Measurements from ENCODE around the gene CCDC141. TPM values are rescaled to one million over a fixed set of nuclear protein-coding genes. Genes with fewer than 3 reads are reported as not detected.

Gene CCDC141
- total and polyA plus RNA-seq, 7 donors: under 0.01 to 8.6 (median 3.8) TPM; not detected in 1

- Histone ChIP-seq H3K36me3 (no peaks in the 10 kb centered on the region), H3K27me3 (no peaks in the 10 kb centered on the region), H3K27ac (no peak overlapping the region), H3K9me3 (no peaks in the 10 kb centered on the region), H3K4me1 (peaks cover 0 to under 1% (median under 1%) of the 10 kb centered on the region in 4 donors), H3K4me3 (no peak overlapping the region)
- intact Hi-C loops (cut with DNase I): no loop called here
- TF ChIP-seq POLR2AphosphoS5 (IDR thresholded peaks at IDR 0.05): no peak
- TF ChIP-seq EP300 (IDR thresholded peaks at IDR 0.05): no peak
- TF ChIP-seq POLR2A (IDR thresholded peaks at IDR 0.05): no peak
- no peak for TF ChIP-seq CTCF (IDR thresholded peaks at IDR 0.05)
- no peak for DNase-seq
- 74 to 79% methylated on average over 3 of the region's 3 CpGs for WGBS, 2 donors
Observed at GRCh38 chr2:179044500-179044899, 5.4 kb downstream of the CCDC141 start.

GRCh38 chr2:179037807-179038206 lies 12.1 kb downstream of the CCDC141 start:
- Histone ChIP-seq H3K4me3 (no peak overlapping the region), H3K27ac (no peak overlapping the region), H3K36me3 (no peaks in the 10 kb centered on the region), H3K27me3 (no peaks in the 10 kb centered on the region), H3K9me3 (no peaks in the 10 kb centered on the region), H3K4me1 (no peaks in the 10 kb centered on the region)
- TF ChIP-seq POLR2A (IDR thresholded peaks at IDR 0.05) (no peak), CTCF (IDR thresholded peaks at IDR 0.05) (no peak)
- WGBS, 2 donors: 87 to 91% methylated on average over 4 of the region's 4 CpGs
- intact Hi-C loops (cut with DNase I): no loop called here
- no peak for DNase-seq

- Histone ChIP-seq H3K9me3 (no peaks in the 10 kb centered on the region), H3K4me3 (no peak overlapping the region), H3K36me3 (no peaks in the 10 kb centered on the region), H3K4me1 (peaks cover 0 to 7% (median 0%) of the 10 kb centered on the region in 4 donors), H3K27me3 (no peaks in the 10 kb centered on the region), H3K27ac (no peak overlapping the region)
- intact Hi-C loops (cut with DNase I): no loop called here
- WGBS, 2 donors: 78 to 87% methylated on average over 4 of the region's 4 CpGs
- TF ChIP-seq POLR2A (IDR thresholded peaks at IDR 0.05): no peak
- no peak for TF ChIP-seq POLR2AphosphoS5 (IDR thresholded peaks at IDR 0.05)
- no peak for TF ChIP-seq EP300 (IDR thresholded peaks at IDR 0.05)
- TF ChIP-seq CTCF (IDR thresholded peaks at IDR 0.05): no peak
- DNase-seq: no peak
Observed at GRCh38 chr2:179036353-179036905, 13.5 kb downstream of the CCDC141 start.

GRCh38 chr2:179031731-179032408 lies 18.1 kb downstream of the CCDC141 start:
- no peak for DNase-seq
- TF ChIP-seq POLR2AphosphoS5 (IDR thresholded peaks at IDR 0.05) (no peak), EP300 (IDR thresholded peaks at IDR 0.05) (no peak), CTCF (IDR thresholded peaks at IDR 0.05) (no peak), POLR2A (IDR thresholded peaks at IDR 0.05) (no peak)
- no peak overlapping the region for H3K4me3 ChIP-seq
- no peak overlapping the region for H3K27ac ChIP-seq
- H3K4me1 ChIP-seq: peaks cover 0 to 7% (median 0%) of the 10 kb centered on the region in 4 donors
- no peaks in the 10 kb centered on the region for H3K9me3 ChIP-seq
- no peaks in the 10 kb centered on the region for H3K36me3 ChIP-seq
- 14 to 37% methylated on average over 2 of the region's 2 CpGs for WGBS, 2 donors
- H3K27me3 ChIP-seq: no peaks in the 10 kb centered on the region
- intact Hi-C loops (cut with DNase I): no loop called here
